PFSK-1 (cell line): ENCODE measurements around the gene FERD3L.

Experiments
- FOXP2 ChIP-seq: optimal IDR thresholded peaks from 2 replicates; pipeline ENCODE3; 2011; ENCODE audit warnings: borderline replicate concordance, control low read depth, inconsistent platforms; ENCODE audit not compliant: insufficient read depth; ENCODE audit errors: extremely low read length, extremely low read depth
- POLR2AphosphoS5 ChIP-seq: IDR thresholded peaks from 2 replicates; pipeline ENCODE4 v1.6.1; 2012; ENCODE audit warnings: low read depth, mild to moderate bottlenecking, control low read depth, low read length, moderate library complexity
- SIN3A ChIP-seq: IDR thresholded peaks from 2 replicates; pipeline ENCODE4 v1.6.1; 2012; ENCODE audit warnings: mild to moderate bottlenecking, low read length, moderate library complexity, borderline replicate concordance; ENCODE audit not compliant: insufficient read depth
- TAF1 ChIP-seq: IDR thresholded peaks from 2 replicates; pipeline ENCODE4 v1.6.1; 2012; ENCODE audit warnings: low read length, control low read depth, borderline replicate concordance; ENCODE audit not compliant: insufficient read depth

GRCh38 chr7:19118636-19119371 is 26.4 kb downstream of the FERD3L start:
- TF ChIP-seq POLR2AphosphoS5 = no peak
- no peak for TF ChIP-seq FOXP2
- TF ChIP-seq SIN3A = no peak
- TF ChIP-seq TAF1 = no peak
